Activated CD8-positive, alpha-beta memory T cell treated with anti-CD3 and anti-CD28 coated beads, Interleukin-2, amount 50 U/mL, for 24 hours (primary cell): ENCODE data around the gene ZBTB21.
"Not testable (repeated sequence)": the region's sequence is repeated elsewhere in the genome, so short reads cannot be mapped to it uniquely, and the experiment has no call there.

Experiments used
- DNase-seq: peaks from one replicate; pipeline ENCODE4 v3.0.0-alpha.2; 2020; ENCODE audit errors: extremely low read depth

The ZBTB21 gene

DNA sequence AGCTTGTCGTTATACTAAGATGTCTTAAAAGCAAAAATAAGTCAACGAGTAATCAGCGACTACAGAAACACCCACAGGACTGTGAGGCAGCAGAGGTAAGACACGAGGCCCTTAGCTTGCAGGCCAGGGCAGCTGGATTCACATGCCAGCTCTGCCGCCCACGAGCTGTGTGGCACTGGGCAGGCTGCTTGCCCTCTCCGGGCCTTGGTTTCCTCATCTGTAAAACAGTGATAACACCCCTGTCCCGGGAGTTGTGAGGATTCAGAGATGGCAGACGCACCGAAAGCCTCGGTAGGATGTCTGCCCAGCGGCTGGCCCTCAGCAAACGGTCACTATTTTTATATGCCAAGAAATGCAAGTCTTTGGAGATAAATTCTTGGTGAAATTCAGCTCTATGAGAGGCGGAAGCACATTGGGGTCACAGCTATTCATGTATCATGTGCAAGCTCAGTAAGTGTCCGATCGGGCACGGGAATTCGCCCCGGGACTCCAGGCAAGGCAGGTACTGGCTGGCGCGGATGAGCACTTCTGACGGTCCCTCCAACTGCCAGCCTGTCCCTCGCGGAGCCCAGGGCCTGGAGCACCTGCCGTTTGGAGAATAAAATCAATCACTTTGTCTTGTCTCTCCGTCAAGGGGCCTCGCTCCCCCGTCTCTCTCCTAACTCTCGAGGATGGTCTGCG, 57.5 kb downstream of the ZBTB21 start:
- no peak for DNase-seq

- no peak for DNase-seq
Observed at GRCh38 chr21:41951876-41952567, 58.1 kb downstream of the ZBTB21 start.

DNA sequence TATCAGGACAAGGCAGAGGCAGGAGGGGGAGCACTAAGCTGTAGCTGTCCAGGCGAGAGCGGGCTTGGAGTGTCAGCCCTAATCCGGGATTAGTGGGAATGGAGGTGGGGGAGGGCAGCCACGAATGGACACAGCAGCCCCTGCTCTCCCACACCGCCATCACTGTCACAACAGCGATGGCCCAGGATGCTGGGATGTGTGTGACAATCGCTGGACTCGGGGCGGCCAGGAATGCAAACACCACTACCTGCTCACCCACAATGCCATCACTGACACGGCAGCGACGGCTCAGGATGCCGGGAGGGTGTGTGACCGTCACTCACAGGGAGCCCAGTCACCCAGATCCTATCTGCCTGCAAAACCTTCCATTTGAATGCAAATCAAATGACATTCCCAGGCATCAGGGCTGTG, 59.2 kb downstream of the ZBTB21 start:
- no peak for DNase-seq

DNA sequence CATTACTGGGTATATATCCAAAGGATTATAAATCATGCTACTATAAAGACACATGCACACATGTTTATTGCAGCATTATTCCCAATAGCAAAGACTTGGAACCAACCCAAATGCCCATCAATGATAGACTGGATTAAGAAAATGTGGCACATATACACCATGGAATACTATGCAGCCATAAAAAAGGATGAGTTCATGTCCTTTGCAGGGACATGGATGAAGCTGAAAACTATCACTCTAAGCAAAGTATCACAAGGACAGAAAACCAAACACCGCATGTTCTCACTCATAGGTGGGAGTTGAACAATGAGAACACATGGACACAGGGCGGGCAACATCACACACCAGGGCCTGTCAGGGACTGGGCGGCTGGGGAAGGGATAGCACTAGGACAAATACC, 60.5 kb downstream of the ZBTB21 start:
- not testable (repeated sequence) for DNase-seq

- DNase-seq = no peak
Observed at GRCh38 chr21:41948901-41949300, 61.3 kb downstream of the ZBTB21 start.

- no peak for DNase-seq
Observed at GRCh38 chr21:41948078-41948895, 61.9 kb downstream of the ZBTB21 start.

DNA sequence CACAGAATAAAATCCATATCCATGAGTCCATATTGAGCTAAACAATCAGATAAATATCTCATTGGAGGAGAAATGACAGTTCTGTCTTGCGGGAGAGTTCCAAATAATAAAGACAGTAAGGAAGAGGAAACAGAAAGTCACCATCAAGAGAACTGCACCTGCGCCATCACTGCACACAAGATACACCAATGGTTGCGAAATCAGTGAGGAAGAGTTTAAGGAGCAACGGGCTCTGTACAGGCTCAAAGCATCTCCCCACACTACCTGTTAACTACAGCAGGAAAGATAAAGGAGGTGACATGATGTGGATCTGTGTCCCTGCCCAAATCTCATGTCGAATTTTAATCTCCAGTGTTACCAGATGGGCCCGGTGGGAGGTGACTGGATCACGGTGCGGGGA, 64.2 kb downstream of the ZBTB21 start:
- no peak for DNase-seq

DNA sequence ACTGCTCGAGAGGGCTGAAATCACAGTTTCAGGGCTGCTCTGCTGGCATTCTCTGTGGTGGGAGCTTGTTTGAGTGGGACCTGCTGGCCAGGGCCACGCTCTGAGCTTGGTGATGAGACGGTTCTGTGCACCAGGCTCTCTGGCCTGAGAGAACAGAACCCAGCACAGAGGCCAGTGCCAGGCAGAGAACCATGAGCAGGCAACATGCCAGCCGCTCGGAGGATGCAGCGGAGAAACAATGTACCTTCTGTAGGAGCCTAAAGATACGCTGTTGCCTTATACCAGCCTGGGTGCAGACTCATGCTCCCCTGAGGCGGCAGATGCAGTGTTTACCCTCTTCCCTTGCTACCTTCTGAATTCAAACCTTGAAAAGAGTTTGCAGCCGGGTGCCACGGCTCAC, 66.3 kb downstream of the ZBTB21 start:
- no peak for DNase-seq

DNA sequence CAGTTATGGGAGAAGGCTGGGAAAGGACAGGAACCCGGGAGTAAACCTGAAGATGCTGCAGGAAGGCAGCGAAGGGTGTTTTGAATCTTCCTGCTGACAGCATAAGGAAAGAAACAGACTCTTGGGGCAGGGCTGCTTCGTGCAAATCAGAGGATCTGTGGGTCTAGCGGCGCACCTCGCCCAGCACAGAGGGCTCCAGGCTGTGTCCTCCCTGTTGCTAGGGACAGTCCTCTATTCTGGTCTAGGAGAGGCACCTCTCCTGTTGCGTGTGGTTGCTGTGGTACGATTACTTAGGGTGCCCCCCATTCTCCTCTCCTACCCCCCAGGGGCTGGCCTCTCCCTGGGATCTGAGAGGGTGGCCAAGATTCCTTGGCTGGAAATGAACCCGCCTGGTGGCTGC, 67.7 kb downstream of the ZBTB21 start:
- no peak for DNase-seq

DNA sequence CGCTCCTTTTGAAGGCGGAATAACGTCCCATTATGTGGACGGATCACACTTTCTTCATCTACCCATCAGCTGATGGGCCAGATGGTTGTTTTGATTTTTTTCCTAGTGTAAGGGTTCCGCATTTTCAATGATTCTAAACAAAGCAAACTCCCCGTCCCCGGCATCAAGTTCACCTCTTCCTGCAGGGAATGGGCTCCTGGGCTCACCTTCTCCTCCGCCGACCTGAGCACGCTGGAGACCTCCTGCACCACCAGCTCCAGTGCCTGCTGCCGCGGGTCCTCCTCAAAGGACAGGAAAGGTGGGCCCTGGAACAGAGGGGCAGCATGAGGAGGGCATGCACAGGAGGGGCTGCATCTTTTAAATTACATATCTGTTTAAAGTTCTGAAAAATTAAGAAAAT, 68.2 kb downstream of the ZBTB21 start:
- DNase-seq = no peak

DNA sequence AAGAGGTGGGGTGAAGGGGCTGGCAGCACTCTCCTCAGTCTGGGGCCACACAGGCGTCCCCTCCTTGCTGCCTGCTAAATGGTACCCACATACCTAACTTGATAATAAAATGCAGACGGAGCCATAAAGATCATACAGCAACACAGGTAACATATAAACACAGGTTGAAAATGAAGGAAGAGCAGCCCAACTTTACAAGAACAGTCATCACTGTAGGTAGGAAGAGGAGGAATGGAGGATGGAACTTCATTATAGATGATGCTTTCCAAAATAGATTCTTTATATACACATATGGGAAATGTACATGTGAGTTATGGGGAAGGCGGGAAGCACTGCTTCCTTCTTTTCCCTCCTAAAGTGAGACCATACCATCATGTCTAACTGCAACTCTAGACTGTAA, 69.7 kb downstream of the ZBTB21 start:
- no peak for DNase-seq

GRCh38 chr21:41939391-41939790, 70.8 kb downstream of the ZBTB21 start:
- DNase-seq = no peak
